HEK293 (cell line): ENCODE data around the gene IGFALS.

Experiments used
- BCL11A ChIP-seq: fragments of 450-650 bp; formaldehyde crosslinking; IDR thresholded peaks from 2 replicates; pipeline ENCODE4 v1.5.1; 2016; ENCODE audit warnings: low read depth, missing biosample characterization, missing genetic modification characterization
- CTCF ChIP-seq: fragments of 450-650 bp; formaldehyde crosslinking; IDR thresholded peaks from 2 replicates; pipeline ENCODE4 v1.5.1; 2016; ENCODE audit warnings: missing biosample characterization, missing genetic modification characterization
- HIC1 ChIP-seq: fragments of 450-650 bp; formaldehyde crosslinking; IDR thresholded peaks from 2 replicates; pipeline ENCODE4 v1.5.1; 2016; ENCODE audit warnings: missing biosample characterization, missing genetic modification characterization
- PRDM4 ChIP-seq: fragments of 450-650 bp; formaldehyde crosslinking; IDR thresholded peaks from 2 replicates; pipeline ENCODE4 v1.5.1; 2017; ENCODE audit warnings: missing biosample characterization, missing genetic modification characterization

- TF ChIP-seq PRDM4 (tag by site-specific recombination) (no peak), HIC1 (tag by site-specific recombination) (0 out of 2 replicates have a peak, but pooled peaks have one; percentile 31), BCL11A (no peak), CTCF (no peak)
Observed at GRCh38 chr16:1776991-1777374, 16.5 kb downstream of the IGFALS start.
